ENCODE results near the gene IDNK.

The IDNK gene

GRCh38 chr9:83675466-83675865 is 52.5 kb downstream of the IDNK start:
- no peak overlapping the region for H3K9ac ChIP-seq (ENCODE audit: low read depth, low read length, poor library complexity, severe bottlenecking)
- no peaks in the 10 kb centered on the region for H3K27me3 ChIP-seq (ENCODE audit: insufficient read depth, low read length, poor library complexity, severe bottlenecking)
- H3K9me2 ChIP-seq (replicated peaks; ENCODE audit: low read depth, low read length) = no peaks in the 10 kb centered on the region
- no peak overlapping the region for H2AFZ ChIP-seq (ENCODE audit: low read length)
- no peaks in the 10 kb centered on the region for H3K4me1 ChIP-seq (ENCODE audit: insufficient read depth, low read length, poor library complexity, severe bottlenecking)
- H4K20me1 ChIP-seq (ENCODE audit: insufficient read depth, low read length, poor library complexity, severe bottlenecking) = peaks cover 34% of the 10 kb centered on the region
- TF ChIP-seq CTCF (conservative IDR thresholded peaks at IDR 0.05; ENCODE audit: low read length) = no peak
- no peak for TF ChIP-seq EZH2phosphoT487 (IDR thresholded peaks at IDR 0.05; ENCODE audit: borderline replicate concordance)
- no peaks in the 10 kb centered on the region for H3F3A ChIP-seq (ENCODE audit: low read depth)
- H3K4me3 ChIP-seq (ENCODE audit: low read length, poor library complexity, severe bottlenecking) = no peak overlapping the region
- no peaks in the 10 kb centered on the region for H3K9me3 ChIP-seq (ENCODE audit: insufficient read depth, low read depth, low read length)
- no peak overlapping the region for H3K4me2 ChIP-seq (ENCODE audit: low read depth, low read length, poor library complexity, severe bottlenecking)
- H3K79me2 ChIP-seq (ENCODE audit: insufficient read depth, low read length) = peaks cover 43% of the 10 kb centered on the region
- peaks cover 92% of the 10 kb centered on the region for H3K36me3 ChIP-seq (ENCODE audit: insufficient read depth, low read length)

- H3K36me3 ChIP-seq (ENCODE audit: insufficient read depth, low read length) = peaks cover 91% of the 10 kb centered on the region
- H2AFZ ChIP-seq (ENCODE audit: low read length) = no peak overlapping the region
Measured at GRCh38 chr9:83677596-83677995, 54.7 kb downstream of the IDNK start.

GRCh38 chr9:83680233-83680632 is 57.3 kb downstream of the IDNK start:
- no peaks in the 10 kb centered on the region for H3K9me3 ChIP-seq (ENCODE audit: insufficient read depth, low read depth, low read length)
- H3K79me2 ChIP-seq (ENCODE audit: insufficient read depth, low read length) = peaks cover 73% of the 10 kb centered on the region
- peaks cover 47% of the 10 kb centered on the region for H4K20me1 ChIP-seq (ENCODE audit: insufficient read depth, low read length, poor library complexity, severe bottlenecking)
- no peaks in the 10 kb centered on the region for H3K9me2 ChIP-seq (replicated peaks; ENCODE audit: low read depth, low read length)
- no peak overlapping the region for H3K9ac ChIP-seq (ENCODE audit: low read depth, low read length, poor library complexity, severe bottlenecking)
- H3F3A ChIP-seq (ENCODE audit: low read depth) = no peaks in the 10 kb centered on the region
- no peak overlapping the region for H3K4me3 ChIP-seq (ENCODE audit: low read length, poor library complexity, severe bottlenecking)
- no peaks in the 10 kb centered on the region for H3K27me3 ChIP-seq (ENCODE audit: insufficient read depth, low read length, poor library complexity, severe bottlenecking)
- H3K4me2 ChIP-seq (ENCODE audit: low read depth, low read length, poor library complexity, severe bottlenecking) = no peak overlapping the region
- no peak for TF ChIP-seq CTCF (conservative IDR thresholded peaks at IDR 0.05; ENCODE audit: low read length)
- TF ChIP-seq EZH2phosphoT487 (IDR thresholded peaks at IDR 0.05; ENCODE audit: borderline replicate concordance) = no peak
- H3K4me1 ChIP-seq (ENCODE audit: insufficient read depth, low read length, poor library complexity, severe bottlenecking) = no peaks in the 10 kb centered on the region
- peaks cover 81% of the 10 kb centered on the region for H3K36me3 ChIP-seq (ENCODE audit: insufficient read depth, low read length)
- H2AFZ ChIP-seq (ENCODE audit: low read length) = no peak overlapping the region

More at GRCh38 chr9:83677596-83677995, 54.7 kb downstream of the IDNK start:
- no peaks in the 10 kb centered on the region for H3K9me3 ChIP-seq (ENCODE audit: insufficient read depth, low read depth, low read length)
- TF ChIP-seq EZH2phosphoT487 (IDR thresholded peaks at IDR 0.05; ENCODE audit: borderline replicate concordance) (no peak), CTCF (conservative IDR thresholded peaks at IDR 0.05; ENCODE audit: low read length) (no peak)
- H3F3A ChIP-seq (ENCODE audit: low read depth) = no peaks in the 10 kb centered on the region
- no peaks in the 10 kb centered on the region for H3K4me1 ChIP-seq (ENCODE audit: insufficient read depth, low read length, poor library complexity, severe bottlenecking)
- H3K27me3 ChIP-seq (ENCODE audit: insufficient read depth, low read length, poor library complexity, severe bottlenecking) = no peaks in the 10 kb centered on the region
- H3K4me2 ChIP-seq (ENCODE audit: low read depth, low read length, poor library complexity, severe bottlenecking) = no peak overlapping the region
- H3K9ac ChIP-seq (ENCODE audit: low read depth, low read length, poor library complexity, severe bottlenecking) = no peak overlapping the region
- peaks cover 52% of the 10 kb centered on the region for H4K20me1 ChIP-seq (ENCODE audit: insufficient read depth, low read length, poor library complexity, severe bottlenecking)
- H3K4me3 ChIP-seq (ENCODE audit: low read length, poor library complexity, severe bottlenecking) = no peak overlapping the region
- peaks cover 62% of the 10 kb centered on the region for H3K79me2 ChIP-seq (ENCODE audit: insufficient read depth, low read length)
- no peaks in the 10 kb centered on the region for H3K9me2 ChIP-seq (replicated peaks; ENCODE audit: low read depth, low read length)

Data from Loucy (cell line).